GM23338 (cell line): ENCODE data around the gene MORN3.

Source experiments
- CREB1 ChIP-seq: fragments of 250-450 bp; sonication (Bioruptor Pico); IDR thresholded peaks from 2 replicates; pipeline ENCODE4 v1.5.0; 2020; ENCODE audit warnings: low read depth, mild to moderate bottlenecking, moderate library complexity
- CTCF ChIP-seq, 2 experiments: fragments of 200-600 bp in 1 of 2; sonication (generic) in 1 of 2; conservative IDR thresholded peaks; 2 replicates each; pipeline versions ENCODE4 v1.5.1 to v1.6.1; 2016 to 2017; ENCODE audit warnings: antibody characterized with exemption in 2 of 2, low read depth in 2 of 2, mild to moderate bottlenecking in 2 of 2, moderate library complexity in 1 of 2
- ETS1 ChIP-seq: IDR thresholded peaks from 2 replicates; pipeline ENCODE4 v1.6.1; 2016; ENCODE audit warnings: antibody characterized with exemption
- EZH2 ChIP-seq: fragments of 200-600 bp; sonication (generic); IDR thresholded peaks from one replicate; pipeline ENCODE4 v1.8.0; 2017; ENCODE audit warnings: antibody characterized with exemption, mild to moderate bottlenecking, low read depth; ENCODE audit not compliant: unreplicated experiment
- EZH2phosphoT487 ChIP-seq: fragments of 200-600 bp; sonication (generic); IDR thresholded peaks from one replicate; pipeline ENCODE4 v1.8.1; 2018; ENCODE audit warnings: antibody characterized with exemption; ENCODE audit not compliant: unreplicated experiment
- JUNB ChIP-seq: IDR thresholded peaks from one replicate; pipeline ENCODE4 v1.6.1; 2016; ENCODE audit warnings: antibody characterized with exemption; ENCODE audit not compliant: unreplicated experiment
- NANOG ChIP-seq: IDR thresholded peaks from 2 replicates; pipeline ENCODE4 v1.6.1; 2016; ENCODE audit warnings: antibody characterized with exemption, borderline replicate concordance
- POLR2AphosphoS5 ChIP-seq: IDR thresholded peaks from 2 replicates; pipeline ENCODE4 v1.6.1; 2016; ENCODE audit warnings: antibody characterized with exemption, low read depth
- REST ChIP-seq: IDR thresholded peaks from one replicate; pipeline ENCODE4 v1.6.1; 2018; ENCODE audit warnings: antibody characterized with exemption; ENCODE audit not compliant: unreplicated experiment
- STAT1 ChIP-seq: IDR thresholded peaks from one replicate; pipeline ENCODE4 v1.6.1; 2016; ENCODE audit warnings: antibody characterized with exemption; ENCODE audit not compliant: unreplicated experiment
- ZNF331 ChIP-seq: fragments of 250-450 bp; sonication (Bioruptor Pico); IDR thresholded peaks from 2 replicates; pipeline ENCODE4 v1.5.0; 2020; ENCODE audit warnings: low read depth, mild to moderate bottlenecking, moderate library complexity
- TF ChIP-seq, protein P1 (sequence below): fragments of 250-450 bp; sonication (Bioruptor Pico); IDR thresholded peaks from 2 replicates; pipeline ENCODE4 v1.5.0; 2020; ENCODE audit warnings: mild to moderate bottlenecking, moderate library complexity

DNA sequence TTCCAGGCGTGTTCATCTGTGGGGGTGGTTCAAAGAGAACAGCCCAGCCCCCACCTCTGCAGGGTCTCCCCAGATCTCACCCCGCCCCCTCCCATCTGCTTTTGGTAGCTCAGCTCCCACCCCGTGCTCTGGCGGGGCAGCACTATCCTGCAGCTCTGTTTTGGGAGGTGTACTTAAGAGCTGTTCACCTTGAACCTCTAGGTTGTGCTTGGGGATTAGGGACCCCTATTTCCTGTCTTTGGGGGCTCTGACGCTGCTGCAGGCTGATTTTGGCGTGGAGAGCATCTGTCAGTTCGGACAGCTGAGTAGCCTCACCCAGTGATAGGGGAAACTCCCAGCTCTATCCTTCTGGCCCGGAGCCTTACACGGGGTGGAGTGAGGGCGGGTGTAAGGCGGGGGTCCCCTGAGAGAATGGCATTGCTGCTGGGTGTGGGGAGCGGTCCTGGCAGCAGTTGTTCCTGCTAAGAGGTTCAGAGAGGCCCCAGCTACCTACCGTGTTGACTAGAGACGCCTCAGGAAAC lies 43.9 kb upstream of the MORN3 start:
- TF ChIP-seq ETS1 (no peak), POLR2AphosphoS5 (no peak), EZH2 (no peak), CTCF (conservative IDR thresholded peaks at IDR 0.05; ENCODE audit: low read depth in 2 of 2) (no peak), EZH2phosphoT487 (no peak), JUNB (no peak), CREB1 (no peak), REST (no peak), ZNF331 (CRISPR knock-in tag) (no peak), NANOG (no peak), STAT1 (no peak)
- TF ChIP-seq, protein P1, sequence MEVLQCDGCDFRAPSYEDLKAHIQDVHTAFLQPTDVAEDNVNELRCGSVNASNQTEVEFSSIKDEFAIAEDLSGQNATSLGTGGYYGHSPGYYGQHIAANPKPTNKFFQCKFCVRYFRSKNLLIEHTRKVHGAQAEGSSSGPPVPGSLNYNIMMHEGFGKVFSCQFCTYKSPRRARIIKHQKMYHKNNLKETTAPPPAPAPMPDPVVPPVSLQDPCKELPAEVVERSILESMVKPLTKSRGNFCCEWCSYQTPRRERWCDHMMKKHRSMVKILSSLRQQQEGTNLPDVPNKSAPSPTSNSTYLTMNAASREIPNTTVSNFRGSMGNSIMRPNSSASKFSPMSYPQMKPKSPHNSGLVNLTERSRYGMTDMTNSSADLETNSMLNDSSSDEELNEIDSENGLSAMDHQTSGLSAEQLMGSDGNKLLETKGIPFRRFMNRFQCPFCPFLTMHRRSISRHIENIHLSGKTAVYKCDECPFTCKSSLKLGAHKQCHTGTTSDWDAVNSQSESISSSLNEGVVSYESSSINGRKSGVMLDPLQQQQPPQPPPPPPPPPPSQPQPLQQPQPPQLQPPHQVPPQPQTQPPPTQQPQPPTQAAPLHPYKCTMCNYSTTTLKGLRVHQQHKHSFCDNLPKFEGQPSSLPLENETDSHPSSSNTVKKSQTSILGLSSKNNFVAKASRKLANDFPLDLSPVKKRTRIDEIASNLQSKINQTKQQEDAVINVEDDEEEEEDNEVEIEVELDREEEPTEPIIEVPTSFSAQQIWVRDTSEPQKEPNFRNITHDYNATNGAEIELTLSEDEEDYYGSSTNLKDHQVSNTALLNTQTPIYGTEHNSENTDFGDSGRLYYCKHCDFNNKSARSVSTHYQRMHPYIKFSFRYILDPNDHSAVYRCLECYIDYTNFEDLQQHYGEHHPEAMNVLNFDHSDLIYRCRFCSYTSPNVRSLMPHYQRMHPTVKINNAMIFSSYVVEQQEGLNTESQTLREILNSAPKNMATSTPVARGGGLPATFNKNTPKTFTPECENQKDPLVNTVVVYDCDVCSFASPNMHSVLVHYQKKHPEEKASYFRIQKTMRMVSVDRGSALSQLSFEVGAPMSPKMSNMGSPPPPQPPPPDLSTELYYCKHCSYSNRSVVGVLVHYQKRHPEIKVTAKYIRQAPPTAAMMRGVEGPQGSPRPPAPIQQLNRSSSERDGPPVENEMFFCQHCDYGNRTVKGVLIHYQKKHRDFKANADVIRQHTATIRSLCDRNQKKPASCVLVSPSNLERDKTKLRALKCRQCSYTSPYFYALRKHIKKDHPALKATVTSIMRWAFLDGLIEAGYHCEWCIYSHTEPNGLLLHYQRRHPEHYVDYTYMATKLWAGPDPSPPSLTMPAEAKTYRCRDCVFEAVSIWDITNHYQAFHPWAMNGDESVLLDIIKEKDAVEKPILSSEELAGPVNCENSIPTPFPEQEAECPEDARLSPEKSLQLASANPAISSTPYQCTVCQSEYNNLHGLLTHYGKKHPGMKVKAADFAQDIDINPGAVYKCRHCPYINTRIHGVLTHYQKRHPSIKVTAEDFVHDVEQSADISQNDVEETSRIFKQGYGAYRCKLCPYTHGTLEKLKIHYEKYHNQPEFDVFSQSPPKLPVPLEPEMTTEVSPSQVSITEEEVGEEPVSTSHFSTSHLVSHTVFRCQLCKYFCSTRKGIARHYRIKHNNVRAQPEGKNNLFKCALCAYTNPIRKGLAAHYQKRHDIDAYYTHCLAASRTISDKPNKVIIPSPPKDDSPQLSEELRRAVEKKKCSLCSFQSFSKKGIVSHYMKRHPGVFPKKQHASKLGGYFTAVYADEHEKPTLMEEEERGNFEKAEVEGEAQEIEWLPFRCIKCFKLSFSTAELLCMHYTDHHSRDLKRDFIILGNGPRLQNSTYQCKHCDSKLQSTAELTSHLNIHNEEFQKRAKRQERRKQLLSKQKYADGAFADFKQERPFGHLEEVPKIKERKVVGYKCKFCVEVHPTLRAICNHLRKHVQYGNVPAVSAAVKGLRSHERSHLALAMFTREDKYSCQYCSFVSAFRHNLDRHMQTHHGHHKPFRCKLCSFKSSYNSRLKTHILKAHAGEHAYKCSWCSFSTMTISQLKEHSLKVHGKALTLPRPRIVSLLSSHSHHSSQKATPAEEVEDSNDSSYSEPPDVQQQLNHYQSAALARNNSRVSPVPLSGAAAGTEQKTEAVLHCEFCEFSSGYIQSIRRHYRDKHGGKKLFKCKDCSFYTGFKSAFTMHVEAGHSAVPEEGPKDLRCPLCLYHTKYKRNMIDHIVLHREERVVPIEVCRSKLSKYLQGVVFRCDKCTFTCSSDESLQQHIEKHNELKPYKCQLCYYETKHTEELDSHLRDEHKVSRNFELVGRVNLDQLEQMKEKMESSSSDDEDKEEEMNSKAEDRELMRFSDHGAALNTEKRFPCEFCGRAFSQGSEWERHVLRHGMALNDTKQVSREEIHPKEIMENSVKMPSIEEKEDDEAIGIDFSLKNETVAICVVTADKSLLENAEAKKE (CRISPR knock-in tag) = no peak
